ENCODE results near the gene SYAP1.
"Not testable (repeated sequence)": the region's sequence is repeated elsewhere in the genome, so short reads cannot be mapped to it uniquely, and the experiment has no call there.

The SYAP1 gene, protein sequence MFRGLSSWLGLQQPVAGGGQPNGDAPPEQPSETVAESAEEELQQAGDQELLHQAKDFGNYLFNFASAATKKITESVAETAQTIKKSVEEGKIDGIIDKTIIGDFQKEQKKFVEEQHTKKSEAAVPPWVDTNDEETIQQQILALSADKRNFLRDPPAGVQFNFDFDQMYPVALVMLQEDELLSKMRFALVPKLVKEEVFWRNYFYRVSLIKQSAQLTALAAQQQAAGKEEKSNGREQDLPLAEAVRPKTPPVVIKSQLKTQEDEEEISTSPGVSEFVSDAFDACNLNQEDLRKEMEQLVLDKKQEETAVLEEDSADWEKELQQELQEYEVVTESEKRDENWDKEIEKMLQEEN

DNA sequence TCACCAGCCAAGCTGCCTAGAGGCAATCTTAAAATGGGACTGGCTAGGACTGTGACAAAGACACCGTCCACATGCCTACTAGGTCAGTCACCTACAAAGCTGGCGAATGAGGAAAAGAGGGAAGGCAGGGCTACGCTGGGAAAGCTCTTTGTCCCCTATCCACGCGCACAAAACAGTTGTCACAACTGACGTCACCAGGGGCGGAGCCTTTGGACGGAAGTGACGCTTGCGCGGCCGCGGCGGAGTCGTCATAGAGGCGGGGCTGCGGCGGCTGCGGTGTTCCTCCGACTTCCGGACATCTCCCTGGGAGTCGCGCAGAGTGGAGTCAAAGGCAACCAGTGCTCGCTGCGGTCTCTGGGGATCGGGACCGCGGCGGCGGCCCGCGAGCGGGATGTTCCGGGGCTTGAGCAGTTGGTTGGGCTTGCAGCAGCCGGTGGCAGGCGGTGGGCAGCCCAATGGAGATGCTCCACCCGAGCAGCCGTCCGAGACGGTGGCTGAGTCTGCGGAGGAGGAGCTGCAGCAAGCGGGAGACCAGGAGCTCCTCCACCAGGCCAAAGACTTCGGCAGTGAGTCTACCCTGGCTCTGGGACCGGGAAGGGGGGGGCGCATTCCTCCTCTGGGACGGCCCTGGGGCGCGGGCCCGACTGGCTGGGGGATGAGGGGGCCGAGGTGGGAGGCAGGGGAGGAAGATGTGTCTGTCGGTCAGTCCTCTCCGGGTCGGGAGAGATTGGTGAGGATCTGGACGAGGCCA lies at the start of gene SYAP1:
TSS of gene SYAP1 (plus strand) at position 279 of the 751 bp plus-strand sequence. CDS start at position 392, 113 bp downstream.
- DNase-seq (ENCODE audit: insufficient read length, low spot score) (peak; percentile 94), FAIRE-seq (peak; percentile 99)

- DNase-seq (ENCODE audit: insufficient read length, low spot score) = peak; percentile 70
- FAIRE-seq = no peak
Measured at GRCh38 chrX:16671005-16671404, 48.4 kb upstream of the SYAP1 start.

DNA sequence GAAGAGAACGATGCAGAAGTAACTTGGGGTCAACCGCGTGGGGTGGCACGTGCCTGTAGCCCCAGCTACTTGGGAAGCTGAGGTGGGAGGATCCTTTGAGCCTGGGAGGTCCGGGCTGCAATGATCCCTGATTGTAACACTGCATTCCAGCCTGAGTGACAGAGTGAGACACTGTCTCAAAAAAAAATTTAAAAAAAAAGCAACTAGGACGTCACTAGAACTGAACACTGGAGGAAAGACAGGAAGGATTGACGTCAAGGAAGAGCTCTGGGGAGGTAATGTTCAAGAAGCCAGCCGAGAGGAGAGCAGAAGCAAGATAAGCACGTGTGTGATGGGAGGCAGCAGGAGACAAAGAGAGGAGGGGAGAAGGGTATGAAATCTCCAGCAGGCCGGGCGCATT lies 40.7 kb upstream of the SYAP1 start:
- DNase-seq (ENCODE audit: insufficient read length, low spot score) = no peak
- no peak for FAIRE-seq

GRCh38 chrX:16683007-16683664 lies 36.3 kb upstream of the SYAP1 start:
- DNase-seq (ENCODE audit: insufficient read length, low spot score) (no peak), FAIRE-seq (no peak)

- no peak for FAIRE-seq
- DNase-seq (ENCODE audit: insufficient read length, low spot score) = no peak
Measured at GRCh38 chrX:16687514-16687913, 31.9 kb upstream of the SYAP1 start.

DNA sequence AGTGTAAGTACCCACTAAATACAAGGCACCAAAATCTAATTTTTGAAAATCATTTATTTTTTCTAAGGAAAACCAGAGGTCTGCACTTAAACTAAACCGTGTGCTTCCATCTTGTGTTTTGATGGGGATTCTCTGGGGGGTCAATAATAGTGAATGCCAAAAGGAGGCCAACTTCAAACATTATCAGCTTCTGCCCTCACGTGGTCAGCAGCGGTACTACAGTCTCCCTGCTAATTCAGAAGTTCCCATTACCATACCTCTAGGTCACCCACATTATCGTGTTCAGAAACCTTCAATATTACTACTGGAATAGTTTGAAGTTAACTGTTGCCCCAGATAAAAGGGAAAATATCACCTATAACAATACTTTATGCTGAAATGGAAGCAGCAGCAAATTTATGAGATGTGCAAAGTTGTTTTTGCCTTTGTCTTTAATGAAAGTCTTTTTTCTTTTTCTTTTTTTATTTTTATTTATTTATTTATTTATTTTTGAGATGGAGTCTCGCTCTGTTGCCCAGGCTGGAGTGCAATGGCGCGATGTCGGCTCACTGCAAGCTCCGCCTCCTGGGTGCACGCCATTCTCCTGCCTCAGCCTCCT lies 24.2 kb upstream of the SYAP1 start:
- peak; percentile 54 for DNase-seq (ENCODE audit: insufficient read length, low spot score)
- FAIRE-seq = no peak

- no peak for FAIRE-seq
- DNase-seq (ENCODE audit: insufficient read length, low spot score) = no peak
Measured at GRCh38 chrX:16696956-16697355, 22.5 kb upstream of the SYAP1 start.

GRCh38 chrX:16699389-16699788 lies 20.0 kb upstream of the SYAP1 start:
- FAIRE-seq (no peak), DNase-seq (ENCODE audit: insufficient read length, low spot score) (no peak)

DNA sequence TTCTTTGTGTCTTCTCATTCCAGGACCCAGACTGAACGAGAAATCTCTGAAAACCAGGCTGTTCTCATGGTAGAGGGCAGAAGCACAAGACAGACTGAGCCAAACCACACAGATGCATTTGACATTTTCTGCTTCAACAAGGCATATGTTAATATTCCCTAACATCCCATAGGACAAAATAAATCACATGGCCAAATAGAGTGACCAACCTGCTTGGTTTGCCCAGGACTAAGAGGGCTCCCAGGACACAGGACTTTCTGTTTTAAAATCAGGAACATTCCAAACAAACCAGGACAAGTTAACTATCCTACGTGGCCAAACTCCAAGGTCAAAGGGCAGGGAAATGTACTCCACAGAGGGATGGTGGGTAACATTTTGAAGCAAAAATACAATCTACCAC lies 18.7 kb upstream of the SYAP1 start:
- DNase-seq (ENCODE audit: insufficient read length, low spot score) (no peak), FAIRE-seq (no peak)

GRCh38 chrX:16702700-16703599 lies 16.5 kb upstream of the SYAP1 start:
- DNase-seq (ENCODE audit: insufficient read length, low spot score) (no peak), FAIRE-seq (no peak)

GRCh38 chrX:16705370-16705769 lies 14.0 kb upstream of the SYAP1 start:
- DNase-seq (ENCODE audit: insufficient read length, low spot score) (no peak), FAIRE-seq (no peak)

DNA sequence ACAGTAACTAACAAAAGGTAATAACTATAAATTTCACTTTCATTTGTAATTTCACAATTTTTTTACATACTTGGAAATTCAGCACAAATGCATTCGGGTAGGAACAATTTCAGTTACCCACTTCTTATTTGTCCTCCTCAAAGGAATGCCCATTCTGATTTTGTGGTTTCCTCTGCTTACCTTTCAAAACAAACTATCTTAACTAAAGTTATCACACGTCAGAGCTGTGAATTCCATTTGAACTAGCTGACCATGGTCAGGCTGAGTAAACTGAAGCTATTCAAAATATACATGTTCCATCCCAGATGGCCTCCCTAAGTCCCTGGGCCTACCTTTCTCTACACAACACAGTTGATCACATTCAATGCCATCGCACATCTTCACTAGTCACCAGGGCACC lies 11.4 kb upstream of the SYAP1 start:
- DNase-seq (ENCODE audit: insufficient read length, low spot score) = no peak
- FAIRE-seq = no peak

DNA sequence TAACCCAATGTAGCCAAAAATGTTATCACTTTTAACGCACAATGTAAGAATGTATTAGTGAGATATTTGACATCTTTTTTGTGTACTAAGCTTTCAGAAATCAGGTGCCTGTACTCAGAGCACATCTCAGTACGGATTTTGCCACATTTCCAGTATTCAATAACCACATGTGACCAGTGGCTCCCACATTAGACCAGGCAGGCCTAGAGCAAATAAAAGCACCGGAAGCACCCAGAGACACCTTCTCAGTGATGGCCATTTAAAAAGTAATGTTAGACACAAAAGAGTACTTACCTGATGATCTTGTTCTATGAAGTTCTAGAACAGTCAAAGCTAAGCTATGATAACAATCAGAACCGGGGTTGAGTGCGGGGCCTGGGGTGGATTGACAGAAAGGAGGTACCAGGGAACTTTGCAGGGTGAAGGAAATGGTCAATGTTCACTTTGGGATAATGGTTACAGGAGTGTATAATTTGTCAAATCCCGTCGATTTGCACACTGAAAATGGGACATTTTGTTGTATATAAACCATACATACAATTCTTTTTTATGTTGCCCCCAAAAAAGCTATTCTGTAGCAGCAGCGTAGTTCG lies 8.1 kb upstream of the SYAP1 start:
- no peak for DNase-seq (ENCODE audit: insufficient read length, low spot score)
- FAIRE-seq = no peak

- FAIRE-seq (no peak), DNase-seq (ENCODE audit: insufficient read length, low spot score) (peak; percentile 22)
Measured at GRCh38 chrX:16711893-16712547, 7.4 kb upstream of the SYAP1 start.

- FAIRE-seq = no peak
- peak; percentile 69 for DNase-seq (ENCODE audit: insufficient read length, low spot score)
Measured at GRCh38 chrX:16712548-16713155, 6.8 kb upstream of the SYAP1 start, which contains the start of gene CTPS2. CTPS2 (minus strand) TSS chrX:16712669; CDS start chrX:16702902, 9,767 bp downstream.

DNA sequence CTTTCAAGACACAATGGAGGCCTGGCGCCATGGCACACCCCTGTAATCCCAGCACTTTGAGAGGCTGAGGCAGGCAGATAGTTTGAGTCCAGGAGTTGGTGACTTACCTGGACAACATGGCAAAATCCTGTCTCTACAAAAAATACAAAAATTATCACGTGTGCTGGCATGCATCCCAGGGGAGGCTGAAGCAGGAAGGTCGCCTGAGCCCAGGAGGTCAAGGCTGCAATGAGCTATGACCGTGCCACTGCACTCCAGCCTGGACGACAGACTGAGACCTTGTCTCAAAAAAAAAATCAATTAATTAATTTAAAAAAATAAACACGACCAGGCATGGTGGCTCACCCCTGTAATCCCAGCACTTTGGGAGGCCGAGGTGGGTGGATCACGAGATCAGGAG lies 4.9 kb upstream of the SYAP1 start:
- DNase-seq (ENCODE audit: insufficient read length, low spot score) = no peak

GRCh38 chrX:16715638-16716037 lies 3.8 kb upstream of the SYAP1 start:
- DNase-seq (ENCODE audit: insufficient read length, low spot score); FAIRE-seq: not testable (repeated sequence)

More for the DNA sequence above, 4.9 kb upstream of the SYAP1 start:
- FAIRE-seq = no peak

DNA sequence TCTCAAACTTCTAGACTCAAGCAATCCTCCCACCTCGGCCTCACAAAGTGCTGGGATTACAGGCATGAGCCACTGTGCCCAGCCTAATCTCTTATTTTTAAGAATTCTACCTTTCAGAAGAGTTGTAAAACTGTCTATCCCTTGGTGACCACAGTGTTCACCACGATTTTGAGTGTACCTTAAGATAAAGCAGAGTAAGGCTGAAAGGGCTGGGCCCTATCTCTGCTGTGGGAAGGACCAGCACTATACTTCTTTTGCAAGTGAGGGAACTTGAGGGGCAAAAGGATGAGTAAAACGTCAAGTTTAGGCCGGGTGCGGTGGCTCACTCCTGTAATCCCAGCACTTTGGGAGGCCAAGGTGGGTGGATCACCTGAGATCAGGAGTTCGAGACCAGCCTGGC lies 3.0 kb upstream of the SYAP1 start:
- FAIRE-seq; DNase-seq (ENCODE audit: insufficient read length, low spot score): not testable (repeated sequence)

All from HTR-8/SVneo (cell line).